A673 (cell line): Measurements from ENCODE around the gene UBE4B. TPM values are rescaled to one million over a fixed set of nuclear protein-coding genes. Genes with fewer than 3 reads are reported as not detected.
"Not testable (repeated sequence)": the region's sequence is repeated elsewhere in the genome, so short reads cannot be mapped to it uniquely, and the experiment has no call there.

ENCODE experiments used
- BruUV-seq: library from RNA; stranded (reverse); fragments of 400-500 nt; replicated peaks from 2 replicates; lab custom pipeline; 2021; lab: Mats Ljungman, UMichigan
- CTCF ChIA-PET: fragments of 300-600 bp; sonication (Branson Sonifier 250); formaldehyde crosslinking; loops from one replicate; lab custom pipeline; 2022; ENCODE audit warnings: antibody characterized with exemption; lab: Charles Lee
- POLR2A ChIA-PET: fragments of 300-600 bp; sonication (Branson Sonifier 250); formaldehyde crosslinking; loops from one replicate; lab custom pipeline; 2022; ENCODE audit warnings: antibody characterized with exemption; ENCODE audit not compliant: low non-redundant PET; lab: Charles Lee
- DNase-seq: peaks from one replicate; pipeline ENCODE4 v3.0.0-alpha.2; 2015; ENCODE audit warnings: low spot score
- H3K27ac ChIP-seq: fragments of 200-600 bp; sonication (generic); 2 replicates; pipeline ENCODE4 v1.5.1; 2016; ENCODE audit warnings: mixed run types, low read depth, mild to moderate bottlenecking, mixed read lengths, antibody characterized with exemption, low read length; ENCODE audit not compliant: poor library complexity, severe bottlenecking
- H3K27me3 ChIP-seq: fragments of 200-600 bp; sonication (generic); replicated peaks from 2 replicates; pipeline ENCODE4 v1.6.1; 2017; ENCODE audit warnings: mixed run types, low read depth, mild to moderate bottlenecking, mixed read lengths, antibody characterized with exemption, low read length; ENCODE audit not compliant: insufficient read depth, poor library complexity
- H3K36me3 ChIP-seq: fragments of 200-600 bp; sonication (generic); 2 replicates; pipeline ENCODE4 v1.6.1; 2016; ENCODE audit warnings: mixed run types, mild to moderate bottlenecking, mixed read lengths, antibody characterized with exemption, low read length; ENCODE audit not compliant: insufficient read depth, poor library complexity, severe bottlenecking
- H3K4me1 ChIP-seq: fragments of 200-600 bp; sonication (generic); 2 replicates; pipeline ENCODE4 v1.6.1; 2017; ENCODE audit warnings: mixed run types, mild to moderate bottlenecking, mixed read lengths, antibody characterized with exemption, low read length; ENCODE audit not compliant: insufficient read depth, poor library complexity, severe bottlenecking
- H3K4me3 ChIP-seq: fragments of 200-600 bp; sonication (generic); 2 replicates; pipeline ENCODE4 v1.5.1; 2016; ENCODE audit warnings: low read depth, mixed run types, mild to moderate bottlenecking, mixed read lengths, low read length; ENCODE audit not compliant: poor library complexity, severe bottlenecking
- H3K9me3 ChIP-seq: fragments of 200-600 bp; sonication (generic); 2 replicates; pipeline ENCODE4 v1.6.1; 2016; ENCODE audit warnings: mixed run types, low read depth, mild to moderate bottlenecking, mixed read lengths, antibody characterized with exemption, low read length; ENCODE audit not compliant: poor library complexity, severe bottlenecking
- EZH2 ChIP-seq: fragments of 200-600 bp; sonication (generic); IDR thresholded peaks from 2 replicates; pipeline ENCODE4 v1.6.1; 2017; ENCODE audit warnings: borderline replicate concordance, low read depth, mild to moderate bottlenecking, mixed read lengths, antibody characterized with exemption, low read length; ENCODE audit not compliant: poor library complexity, severe bottlenecking
- intact Hi-C: fragments of 100-400 bp; cut with micrococcal nuclease; formaldehyde crosslinking; loops from one replicate; pipeline ENCODE4 v1.10.0; 2022; ENCODE audit not compliant: unreplicated experiment
- total RNA-seq: library from RNA; stranded (reverse); gene quantifications from 2 replicates; pipeline ENCODE4 v1.2.3, GENCODE V29; 2021
- TF ChIP-seq, protein P1 (sequence below): fragments of 300-800, 200-600 bp; sonication (generic); conservative IDR thresholded peaks from 2 replicates; pipeline ENCODE4 v1.5.1; 2017; ENCODE audit warnings: low read depth, mild to moderate bottlenecking, antibody characterized with exemption, low read length, moderate library complexity, mixed read lengths

UBE4B gene
- total RNA-seq, 1 experiment from 2014 or later, result 58.0 TPM

DNA sequence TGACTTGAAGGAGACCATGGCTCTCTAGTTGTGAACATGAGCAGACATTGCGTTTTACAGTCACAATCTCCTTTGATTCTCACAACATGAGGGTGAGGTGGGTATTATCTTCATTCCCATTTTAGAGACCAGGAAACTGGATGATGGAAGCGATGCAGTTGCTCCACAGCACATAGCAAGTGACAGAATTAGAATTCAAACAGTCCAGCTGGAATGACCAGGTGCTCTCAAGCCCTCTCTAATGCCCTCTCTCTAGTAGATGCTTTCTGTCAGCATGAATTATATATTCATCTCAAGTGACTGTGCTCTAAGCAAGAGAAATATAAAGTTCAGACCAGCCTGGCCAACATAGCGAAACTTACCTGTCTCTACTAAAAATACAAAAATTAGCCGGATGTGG is 167.9 kb downstream of the UBE4B start:
- DNase-seq, result no peak
- TF ChIP-seq, protein P1, sequence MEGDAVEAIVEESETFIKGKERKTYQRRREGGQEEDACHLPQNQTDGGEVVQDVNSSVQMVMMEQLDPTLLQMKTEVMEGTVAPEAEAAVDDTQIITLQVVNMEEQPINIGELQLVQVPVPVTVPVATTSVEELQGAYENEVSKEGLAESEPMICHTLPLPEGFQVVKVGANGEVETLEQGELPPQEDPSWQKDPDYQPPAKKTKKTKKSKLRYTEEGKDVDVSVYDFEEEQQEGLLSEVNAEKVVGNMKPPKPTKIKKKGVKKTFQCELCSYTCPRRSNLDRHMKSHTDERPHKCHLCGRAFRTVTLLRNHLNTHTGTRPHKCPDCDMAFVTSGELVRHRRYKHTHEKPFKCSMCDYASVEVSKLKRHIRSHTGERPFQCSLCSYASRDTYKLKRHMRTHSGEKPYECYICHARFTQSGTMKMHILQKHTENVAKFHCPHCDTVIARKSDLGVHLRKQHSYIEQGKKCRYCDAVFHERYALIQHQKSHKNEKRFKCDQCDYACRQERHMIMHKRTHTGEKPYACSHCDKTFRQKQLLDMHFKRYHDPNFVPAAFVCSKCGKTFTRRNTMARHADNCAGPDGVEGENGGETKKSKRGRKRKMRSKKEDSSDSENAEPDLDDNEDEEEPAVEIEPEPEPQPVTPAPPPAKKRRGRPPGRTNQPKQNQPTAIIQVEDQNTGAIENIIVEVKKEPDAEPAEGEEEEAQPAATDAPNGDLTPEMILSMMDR, result no peak
- TF ChIP-seq EZH2, result no peak
- Histone ChIP-seq H3K27me3 (no peaks in the 10 kb centered on the region), H3K36me3 (no peaks in the 10 kb centered on the region), H3K27ac (no peak overlapping the region), H3K9me3 (no peaks in the 10 kb centered on the region), H3K4me1 (no peaks in the 10 kb centered on the region), H3K4me3 (no peak overlapping the region)
- BruUV-seq, result no TSS peak
- POLR2A ChIA-PET, result no interaction called here
- intact Hi-C loops, result no loop called here
- CTCF ChIA-PET, result no interaction called here

DNA sequence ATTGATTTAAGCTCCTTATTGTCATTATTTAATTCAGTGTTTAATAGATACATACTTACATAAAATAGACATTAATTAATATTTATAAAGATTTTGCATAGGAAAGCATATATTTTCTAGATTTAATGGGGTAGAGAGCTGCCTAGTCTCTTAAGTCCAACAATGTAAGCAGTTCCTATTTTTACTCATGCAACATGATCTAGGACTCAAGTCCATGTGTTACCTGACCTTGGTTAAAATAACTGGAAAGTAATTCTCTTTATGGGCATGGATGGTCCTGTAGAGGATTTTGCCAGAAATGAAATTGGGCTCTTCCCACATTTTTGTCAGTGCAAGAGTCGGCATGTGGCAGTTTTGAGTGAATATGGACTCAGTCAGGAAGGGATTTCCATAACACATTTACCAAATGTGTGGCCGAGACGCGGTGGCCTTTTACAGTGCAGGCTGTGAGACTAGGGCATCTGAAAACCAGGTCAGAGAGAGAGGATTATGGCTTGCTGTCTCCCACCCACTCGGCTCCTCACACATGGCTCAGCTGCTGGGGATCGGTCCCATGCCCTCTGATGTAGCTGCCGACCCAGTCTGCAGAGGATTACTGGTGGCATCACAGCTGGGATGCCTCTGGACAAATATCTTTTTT is 171.4 kb downstream of the UBE4B start:
- H3K27ac ChIP-seq, result no peak overlapping the region
- no peaks in the 10 kb centered on the region for H3K4me1 ChIP-seq
- no peaks in the 10 kb centered on the region for H3K36me3 ChIP-seq
- BruUV-seq, result no TSS peak
- ChIA-PET CTCF (interaction anchor here (0.6 kb wide), 1 partner anchor 523 kb away, joined by 3 read pairs; no protein-coding TSS in a partner anchor), POLR2A (no interaction called here)
- intact Hi-C loops, result no loop called here
- DNase-seq, result no peak
- H3K27me3 ChIP-seq, result no peaks in the 10 kb centered on the region
- H3K4me3 ChIP-seq, result no peak overlapping the region
- no peaks in the 10 kb centered on the region for H3K9me3 ChIP-seq
- TF ChIP-seq, protein P1, result no peak
- TF ChIP-seq EZH2, result no peak

DNA sequence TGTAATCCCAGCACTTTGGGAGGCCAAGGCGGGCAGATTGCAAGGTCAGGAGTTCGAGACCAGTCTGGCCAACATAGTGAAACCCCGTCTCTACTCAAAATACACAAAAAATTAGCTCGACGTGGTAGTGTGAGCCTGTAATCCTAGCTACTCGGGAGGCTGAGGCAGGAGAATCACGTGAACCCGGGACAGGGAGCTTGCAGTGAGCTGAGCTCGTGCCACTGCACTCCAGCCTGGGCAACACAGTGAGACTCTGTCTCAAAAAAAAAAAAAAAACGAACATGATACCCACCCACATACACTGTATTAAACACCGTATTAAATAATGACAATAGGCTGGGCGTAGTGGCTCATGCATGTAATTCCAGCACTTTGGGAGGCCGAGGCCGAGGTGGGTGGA is 172.4 kb downstream of the UBE4B start:
- H3K36me3 ChIP-seq, H3K4me1 ChIP-seq, DNase-seq, BruUV-seq, H3K27me3 ChIP-seq, intact Hi-C loops, H3K4me3 ChIP-seq, H3K9me3 ChIP-seq, H3K27ac ChIP-seq: not testable (repeated sequence)
- ChIA-PET POLR2A (interaction anchor here (0.6 kb wide), 1 partner anchor 197 kb away, joined by 7 read pairs; no protein-coding TSS in a partner anchor), CTCF (interaction anchor here (0.6 kb wide), 2 partner anchors 194 to 522 kb away, joined by 3 to 4 read pairs; no protein-coding TSS in a partner anchor)

DNA sequence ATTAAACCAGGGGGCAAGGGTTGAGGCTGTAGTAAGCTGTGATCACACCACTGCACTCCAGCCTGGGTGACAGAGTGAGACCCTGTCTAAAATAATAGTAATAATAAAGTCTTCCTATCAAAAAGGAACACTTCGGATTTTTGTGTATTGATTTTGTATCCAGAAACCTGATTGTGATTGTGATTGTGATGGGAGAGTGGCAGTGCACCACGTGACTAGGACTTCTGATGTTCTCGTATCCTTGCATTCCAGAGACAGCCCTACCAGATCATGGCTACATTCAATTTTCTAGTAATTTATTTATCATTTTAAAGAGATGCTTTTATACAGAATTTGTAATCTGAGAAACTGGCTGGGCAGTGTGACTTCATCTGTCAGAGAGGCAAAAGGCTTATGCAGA is 175.1 kb downstream of the UBE4B start:
- H3K4me3 ChIP-seq, result no peak overlapping the region
- POLR2A ChIA-PET, result no interaction called here
- TF ChIP-seq, protein P1, result no peak
- no peak for TF ChIP-seq EZH2
- intact Hi-C loops, result no loop called here
- H3K27ac ChIP-seq, result no peak overlapping the region
- H3K9me3 ChIP-seq, result no peaks in the 10 kb centered on the region
- H3K36me3 ChIP-seq, result no peaks in the 10 kb centered on the region
- CTCF ChIA-PET, result no interaction called here
- H3K27me3 ChIP-seq, result no peaks in the 10 kb centered on the region
- no TSS peak for BruUV-seq
- H3K4me1 ChIP-seq, result peaks cover 6% of the 10 kb centered on the region
- DNase-seq, result no peak
